ENCODE results near the gene AHCYL1. TPM values are rescaled to one million over a fixed set of nuclear protein-coding genes. Genes with fewer than 3 reads are reported as not detected.

AHCYL1 gene
- total RNA-seq, 1 experiment from 2014 or later, result 89.0 TPM

GRCh38 chr1:109963864-109964263 is 20.7 kb upstream of the AHCYL1 start:
- Mint-ChIP-seq H3K4me3 (no peak overlapping the region), H3K36me3 (ENCODE audit: insufficient read depth in 1 of 3, low read depth in 3 of 3) (peaks cover 0 to 5% (median 0%) of the 10 kb centered on the region in 3 experiments; a peak in 1 of 7 replicates), H3K9me3 (peaks cover 0 to 5% of the 10 kb centered on the region in 2 experiments; a peak in 2 of 5 replicates), H3K27me3 (ENCODE audit: low read depth) (peaks cover 51% of the 10 kb centered on the region), H3K27ac (no peak overlapping the region), H3K4me1 (peaks cover 45 to 50% of the 10 kb centered on the region in 2 experiments)
- Histone ChIP-seq H3K4me2 (ENCODE audit: insufficient read depth, insufficient read length, low read length) (no peak overlapping the region), H3K4me1 (ENCODE audit: insufficient read depth, low read length) (peaks cover 5% of the 10 kb centered on the region; the same call in 1 of the 2 replicates), H3K79me1 (ENCODE audit: insufficient read depth, low read depth, low read length, poor library complexity, severe bottlenecking) (no peaks in the 10 kb centered on the region), H2BK20ac (ENCODE audit: low read depth, low read length, poor library complexity, severe bottlenecking) (no peak overlapping the region), H4K5ac (ENCODE audit: insufficient read length, low read depth, low read length) (no peak overlapping the region), H3K9me3 (ENCODE audit: control insufficient read depth, low read depth, low read length) (no peaks in the 10 kb centered on the region), H3K4ac (ENCODE audit: low read depth, low read length) (no peak overlapping the region), H3K56ac (ENCODE audit: insufficient read length, low read depth, low read length) (no peak overlapping the region), H2AFZ (ENCODE audit: low read length) (no peak overlapping the region), H2BK12ac (ENCODE audit: insufficient read length, low read depth, low read length) (no peak overlapping the region), H3K18ac (ENCODE audit: insufficient read length, low read depth, low read length) (no peak overlapping the region), H4K91ac (ENCODE audit: insufficient read length, low read depth, low read length) (no peak overlapping the region), H3K23me2 (ENCODE audit: insufficient read length, low read depth, low read length, poor library complexity, severe bottlenecking) (no peaks in the 10 kb centered on the region), H3K9ac (ENCODE audit: extremely low read depth, insufficient read length, low read length) (no peak overlapping the region), H3K23ac (ENCODE audit: insufficient read length, low read depth, low read length) (no peak overlapping the region), H3K14ac (ENCODE audit: insufficient read depth, low read length) (no peak overlapping the region), H3K79me2 (ENCODE audit: insufficient read depth, low read length) (no peaks in the 10 kb centered on the region), H3T11ph (ENCODE audit: low read length) (no peak overlapping the region), H4K20me1 (ENCODE audit: control insufficient read depth, insufficient read depth, insufficient read length) (no peaks in the 10 kb centered on the region), H2BK15ac (ENCODE audit: low read depth, low read length) (no peak overlapping the region), H2AK5ac (ENCODE audit: insufficient read length, low read length) (no peak overlapping the region), H3K27ac (ENCODE audit: insufficient read length, low read depth, low read length) (no peak overlapping the region), H2BK5ac (ENCODE audit: insufficient read length, low read length) (no peak overlapping the region), H2BK120ac (ENCODE audit: low read depth, low read length, poor library complexity, severe bottlenecking) (no peak overlapping the region), H4K8ac (replicated peaks; ENCODE audit: insufficient read length, low read depth, low read length) (no peak overlapping the region), H3K27me3 (ENCODE audit: insufficient read depth, low read length) (peaks cover 10% of the 10 kb centered on the region; the same call in 1 of the 2 replicates)
- WGBS (ENCODE audit: extremely low coverage, insufficient read length, low lambda C conversion rate), result no CpG with 5 or more reads among the region's 1 CpG
- TF ChIP-seq CTCF (conservative IDR thresholded peaks at IDR 0.05), result no peak
- DNase-seq, result no peak

Data from H9 (cell line).